IPS-18c (cell line): ENCODE results near the gene AKR1C2.
"Not testable (repeated sequence)": the region's sequence is repeated elsewhere in the genome, so short reads cannot be mapped to it uniquely, and the experiment has no call there.

ENCODE experiments used
- H3K4me3 ChIP-seq: 2 replicates; pipeline ENCODE4 v1.7.0; 2013; ENCODE audit warnings: low read depth, mild to moderate bottlenecking, low read length, moderate library complexity; ENCODE audit not compliant: insufficient read depth
- H3K9me3 ChIP-seq: one replicate; pipeline ENCODE4 v1.6.1; 2013; ENCODE audit warnings: mild to moderate bottlenecking, low read length, moderate library complexity; ENCODE audit not compliant: control insufficient read depth, insufficient read depth

The AKR1C2 gene

DNA sequence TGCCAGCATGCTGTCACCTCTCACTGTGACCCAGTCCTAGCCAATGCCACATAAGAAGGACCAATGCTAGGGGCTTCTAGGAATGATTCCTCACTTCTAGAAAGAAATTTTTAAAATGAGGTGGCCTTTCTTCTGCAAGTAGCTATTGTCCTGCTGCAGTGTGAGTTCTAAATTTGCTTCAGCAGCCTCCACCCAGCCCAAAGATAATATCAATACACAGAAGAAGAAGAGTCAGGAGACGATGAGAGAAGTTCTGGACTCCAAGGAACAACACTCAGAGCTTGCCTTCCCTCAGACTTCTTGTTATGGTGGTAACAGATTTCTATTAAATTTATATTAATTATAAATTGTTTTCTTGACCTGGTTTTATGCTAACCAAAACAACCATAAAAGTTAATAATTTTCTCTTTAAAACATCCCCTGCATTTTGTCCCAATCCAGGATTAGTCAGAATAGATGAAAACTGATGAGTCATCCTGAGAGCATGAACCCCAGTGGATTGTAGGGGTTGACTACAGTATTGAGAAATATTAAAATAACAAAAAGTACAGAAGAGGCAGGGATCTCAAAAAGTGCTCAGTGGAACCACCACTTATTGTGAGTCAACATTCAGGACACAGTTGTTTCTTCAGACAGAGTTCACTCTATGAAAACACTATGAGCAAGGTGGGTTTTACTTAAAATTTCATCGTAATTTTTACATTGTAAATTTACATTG is 29.6 kb upstream of the AKR1C2 start:
- peaks cover 4% of the 10 kb centered on the region for H3K9me3 ChIP-seq
- H3K4me3 ChIP-seq: no peak overlapping the region

DNA sequence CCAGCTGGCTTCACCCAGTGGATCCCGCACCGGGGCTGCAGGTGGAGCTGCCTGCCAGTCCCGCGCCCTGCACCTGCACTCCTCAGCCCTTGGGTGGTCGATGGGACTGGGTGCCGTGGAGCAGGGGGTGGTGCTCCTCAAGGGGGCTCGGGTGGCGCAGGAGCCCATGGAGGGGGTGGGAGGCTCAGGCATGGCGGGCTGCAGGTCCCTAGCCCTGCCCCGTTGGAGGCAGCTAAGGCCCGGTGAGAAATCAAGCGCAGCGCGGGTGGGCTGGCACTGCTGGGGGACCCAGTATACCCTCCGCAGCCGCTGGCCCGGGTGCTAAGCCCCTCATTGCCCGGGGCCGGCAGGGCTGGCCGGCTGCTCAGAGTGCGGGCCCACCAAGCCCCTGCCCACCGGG is 28.8 kb upstream of the AKR1C2 start:
- H3K9me3 ChIP-seq, H3K4me3 ChIP-seq: not testable (repeated sequence)

DNA sequence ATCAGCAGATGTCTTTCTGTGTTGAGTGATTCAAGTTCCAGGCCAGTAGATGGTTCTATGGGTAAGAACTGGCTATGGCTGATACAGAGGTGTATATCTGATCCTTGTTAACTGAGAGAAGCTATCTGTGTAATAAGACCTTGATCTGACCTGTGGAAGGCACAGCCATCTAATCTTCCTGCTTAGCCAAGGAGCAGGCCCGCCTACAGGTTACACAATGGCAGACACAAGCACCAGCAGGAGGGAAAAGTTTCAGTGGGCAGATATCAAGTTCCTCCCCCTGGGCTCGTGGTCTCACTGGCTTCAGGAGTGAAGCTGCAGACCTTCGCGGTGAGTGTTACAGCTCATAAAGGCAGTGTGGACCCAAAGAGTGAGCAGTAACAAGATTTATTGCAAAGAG is 27.9 kb upstream of the AKR1C2 start:
- not testable (repeated sequence) for H3K4me3 ChIP-seq

GRCh38 chr10:5030989-5031388 is 27.3 kb upstream of the AKR1C2 start:
- Histone ChIP-seq H3K4me3 (no peak overlapping the region), H3K9me3 (peaks cover 4% of the 10 kb centered on the region)

More for the DNA sequence above, 27.9 kb upstream of the AKR1C2 start:
- H3K9me3 ChIP-seq: not testable (repeated sequence)

GRCh38 chr10:5025461-5025881 is 21.8 kb upstream of the AKR1C2 start:
- not testable (repeated sequence) for H3K9me3 ChIP-seq, H3K4me3 ChIP-seq

DNA sequence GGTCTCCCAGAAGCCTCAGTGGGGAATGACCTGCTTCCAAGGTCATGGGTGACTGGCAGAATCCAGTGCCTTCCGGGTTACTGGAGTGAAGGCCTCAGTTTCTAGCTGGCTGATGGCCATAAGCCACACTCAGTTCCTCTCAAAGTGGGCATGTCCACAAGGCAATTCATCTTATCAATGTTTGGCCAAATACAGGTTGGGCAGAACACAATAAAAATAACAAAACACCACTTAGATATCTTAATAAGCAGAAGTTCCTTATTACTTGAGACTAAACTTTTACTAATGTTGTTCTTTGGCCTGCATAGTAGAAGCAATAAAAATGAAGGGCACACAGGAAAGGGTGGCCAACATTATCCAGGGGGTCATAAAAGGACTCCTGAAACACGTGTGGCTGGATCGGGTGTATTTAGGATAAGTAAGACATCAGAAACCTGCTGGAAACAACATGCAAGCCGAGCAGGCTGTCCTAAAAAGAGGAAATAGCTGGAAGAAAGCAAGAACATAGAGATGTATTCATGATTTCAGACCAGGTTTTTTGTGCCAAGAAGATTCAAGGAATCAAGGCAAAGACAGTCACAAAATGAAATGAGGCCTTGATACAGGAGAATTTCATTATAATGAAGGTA is 19.6 kb upstream of the AKR1C2 start:
- no peak overlapping the region for H3K4me3 ChIP-seq
- no peaks in the 10 kb centered on the region for H3K9me3 ChIP-seq

GRCh38 chr10:5021624-5022290 is 18.1 kb upstream of the AKR1C2 start:
- not testable (repeated sequence) for H3K4me3 ChIP-seq, H3K9me3 ChIP-seq

- not testable (repeated sequence) for H3K9me3 ChIP-seq, H3K4me3 ChIP-seq
Measured at GRCh38 chr10:5019770-5020612, 16.3 kb upstream of the AKR1C2 start.

- not testable (repeated sequence) for H3K9me3 ChIP-seq, H3K4me3 ChIP-seq
Measured at GRCh38 chr10:5018671-5019277, 15.1 kb upstream of the AKR1C2 start.

DNA sequence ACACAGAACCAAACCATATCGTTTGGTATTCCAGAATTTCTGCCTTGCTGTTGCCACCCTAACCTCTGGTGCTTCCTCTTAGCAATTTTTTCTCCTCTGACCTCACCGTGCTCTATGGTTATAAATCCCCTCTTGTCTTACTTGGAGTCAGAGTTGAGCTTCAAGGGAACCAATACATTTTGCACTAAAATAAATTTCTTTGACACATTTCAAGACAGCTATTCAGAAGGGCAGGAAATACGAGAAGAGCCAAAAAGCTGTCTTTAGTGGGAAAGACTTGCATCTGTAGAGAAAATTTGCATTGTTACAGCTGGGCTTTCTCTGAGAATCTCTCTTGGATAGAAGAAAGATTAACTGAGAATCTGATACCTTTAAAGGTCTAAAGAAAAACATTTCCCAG is 14.5 kb upstream of the AKR1C2 start:
- Histone ChIP-seq H3K4me3 (no peak overlapping the region), H3K9me3 (no peaks in the 10 kb centered on the region)

DNA sequence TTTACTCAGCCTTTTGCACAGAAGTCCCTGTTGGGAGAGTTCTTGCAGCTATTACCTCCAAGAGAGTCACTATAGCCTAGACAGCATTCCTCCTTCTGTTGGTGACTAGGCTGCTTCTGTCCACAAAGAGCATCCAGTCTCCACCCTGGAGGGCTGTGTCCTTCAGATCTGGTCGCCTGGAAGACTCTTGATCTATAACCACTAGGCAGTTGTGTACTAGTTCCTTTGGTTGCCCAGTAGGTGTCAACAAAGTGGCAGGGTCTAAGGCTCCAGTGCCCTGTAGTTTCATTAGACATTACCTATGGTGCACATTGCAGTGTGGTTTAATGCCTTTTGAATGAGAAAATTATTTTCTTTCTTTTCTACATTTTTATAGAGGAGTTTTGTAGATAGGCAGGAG is 11.3 kb upstream of the AKR1C2 start:
- Histone ChIP-seq H3K9me3 (no peaks in the 10 kb centered on the region), H3K4me3 (no peak overlapping the region)

DNA sequence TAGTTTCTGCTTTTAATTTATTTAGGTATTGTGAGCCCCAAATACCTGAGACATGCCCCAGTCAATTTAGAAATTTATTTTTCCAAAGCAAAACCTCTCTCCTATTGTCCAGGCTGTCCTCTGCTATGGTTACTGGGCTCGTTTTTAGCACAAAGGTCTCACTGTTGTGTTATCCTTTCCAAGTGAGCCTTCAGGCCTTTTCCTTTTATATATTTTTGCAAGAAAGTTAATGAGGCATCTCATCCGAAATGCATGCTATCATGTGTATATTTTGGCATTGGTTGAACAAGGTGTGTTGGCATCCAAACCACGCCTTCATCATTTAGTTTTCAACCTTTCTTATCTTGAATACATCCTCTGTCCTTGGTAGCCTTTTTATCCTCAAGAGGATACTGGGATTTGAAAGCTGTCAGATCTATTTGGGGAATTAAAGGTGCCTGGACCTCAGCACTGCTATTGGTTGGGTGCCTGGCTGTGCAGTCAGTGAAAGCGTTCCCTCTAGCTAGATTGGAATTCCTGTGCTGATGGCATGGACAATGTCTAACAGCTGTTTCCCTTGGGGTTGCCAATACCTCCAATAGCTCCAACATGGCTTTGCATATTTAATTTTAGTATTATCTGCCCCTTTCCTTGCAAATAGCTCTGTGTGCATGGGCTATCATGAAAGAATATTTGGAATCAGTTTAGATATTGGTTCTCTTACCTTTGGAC is 10.7 kb upstream of the AKR1C2 start:
- not testable (repeated sequence) for H3K9me3 ChIP-seq, H3K4me3 ChIP-seq

- no peak overlapping the region for H3K4me3 ChIP-seq
- no peaks in the 10 kb centered on the region for H3K9me3 ChIP-seq
Measured at GRCh38 chr10:5013385-5013784, 9.7 kb upstream of the AKR1C2 start.

DNA sequence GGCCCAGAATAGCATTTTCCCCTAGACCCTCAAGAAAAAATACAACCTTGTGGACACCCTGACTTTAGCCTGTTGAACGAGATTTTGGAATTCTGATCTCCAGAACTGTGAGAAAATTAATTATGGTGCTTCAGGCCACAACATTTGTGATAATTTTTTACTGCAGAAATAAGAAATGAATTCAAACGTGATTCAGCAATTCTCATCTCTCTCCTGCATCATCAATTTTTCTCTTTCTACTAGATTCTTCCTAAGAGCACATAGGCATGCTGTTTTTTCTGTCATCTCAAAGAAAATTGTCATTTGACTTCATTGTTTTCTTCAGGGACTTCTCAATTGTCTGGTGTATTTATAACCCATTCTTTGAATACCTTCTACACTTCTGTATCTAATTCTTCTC is 8.9 kb upstream of the AKR1C2 start:
- Histone ChIP-seq H3K4me3 (no peak overlapping the region), H3K9me3 (no peaks in the 10 kb centered on the region)

DNA sequence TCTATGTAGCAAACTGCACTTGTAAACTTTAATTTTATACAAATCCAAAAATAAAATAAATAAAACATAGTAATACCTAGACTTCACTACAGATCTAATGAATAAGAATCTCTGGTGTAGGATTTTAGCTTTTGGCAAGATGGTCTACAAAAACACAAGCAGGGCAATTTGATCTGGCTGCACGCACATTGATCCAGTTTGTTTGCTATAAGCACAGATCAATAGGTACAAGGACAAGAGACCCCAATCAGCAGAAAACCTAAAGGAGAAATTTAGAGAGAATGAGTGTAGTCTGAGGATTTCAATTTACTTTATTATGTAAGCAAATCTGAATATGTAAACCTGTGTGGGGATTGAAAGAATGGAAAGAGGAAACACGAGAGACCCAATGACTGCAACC is 7.7 kb upstream of the AKR1C2 start:
- H3K9me3 ChIP-seq, H3K4me3 ChIP-seq: not testable (repeated sequence)

- not testable (repeated sequence) for H3K9me3 ChIP-seq, H3K4me3 ChIP-seq
Measured at GRCh38 chr10:5010043-5010442, 6.4 kb upstream of the AKR1C2 start.
